Measurements from ENCODE around the gene C10orf90.
A peak's percentile ranks its signal among the peaks of the same experiment; 100 is the strongest.

Gene C10orf90

GRCh38 chr10:126421756-126422256 lies 248.7 kb downstream of the C10orf90 start:
- no peak for DNase-seq

GRCh38 chr10:126420567-126421300 lies 249.8 kb downstream of the C10orf90 start:
- no peak for DNase-seq

GRCh38 chr10:126417220-126417825 lies 253.2 kb downstream of the C10orf90 start:
- DNase-seq, result no peak

- DNase-seq, result no peak
Observed at GRCh38 chr10:126409821-126410220, 260.7 kb downstream of the C10orf90 start.

GRCh38 chr10:126408953-126409641 lies 261.4 kb downstream of the C10orf90 start:
- DNase-seq, result no peak

GRCh38 chr10:126407831-126408230 lies 262.7 kb downstream of the C10orf90 start:
- no peak for DNase-seq

- no peak for DNase-seq
Observed at GRCh38 chr10:126405239-126405775, 265.2 kb downstream of the C10orf90 start.

- no peak for DNase-seq
Observed at GRCh38 chr10:126402721-126403695, 267.5 kb downstream of the C10orf90 start.

- DNase-seq, result no peak
Observed at GRCh38 chr10:126400641-126401040, 269.9 kb downstream of the C10orf90 start.

GRCh38 chr10:126398924-126399323 lies 271.6 kb downstream of the C10orf90 start:
- no peak for DNase-seq

- DNase-seq, result no peak
Observed at GRCh38 chr10:126398383-126398743, 272.1 kb downstream of the C10orf90 start.

GRCh38 chr10:126397640-126398382 lies 272.7 kb downstream of the C10orf90 start:
- no peak for DNase-seq

- DNase-seq, result no peak
Observed at GRCh38 chr10:126397156-126397555, 273.3 kb downstream of the C10orf90 start.

GRCh38 chr10:126394948-126395347 lies 275.5 kb downstream of the C10orf90 start:
- DNase-seq, result no peak

GRCh38 chr10:126393076-126393475 lies 277.4 kb downstream of the C10orf90 start:
- peak; percentile 9 for DNase-seq

- no peak for DNase-seq
Observed at GRCh38 chr10:126392469-126392868, 278.0 kb downstream of the C10orf90 start.

GRCh38 chr10:126392068-126392467 lies 278.4 kb downstream of the C10orf90 start:
- DNase-seq, result no peak

- DNase-seq, result no peak
Observed at GRCh38 chr10:126391192-126391885, 279.2 kb downstream of the C10orf90 start.

GRCh38 chr10:126390324-126390723 lies 280.2 kb downstream of the C10orf90 start:
- peak; percentile 44 for DNase-seq

Data from central memory CD4-positive, alpha-beta T cell (primary cell).